HL-60 (cell line): ENCODE results near the gene RHBDD3.
"Not testable (repeated sequence)": the region's sequence is repeated elsewhere in the genome, so short reads cannot be mapped to it uniquely, and the experiment has no call there.

Experiments
- DNase-seq, 2 experiments: peaks; one replicate each; pipeline ENCODE4 v3.0.0-alpha.2; 2010 to 2020; ENCODE audit warnings: low read depth in 1 of 2, low spot score in 1 of 2
- H3K27ac ChIP-seq: fragments of 250-450 bp; sonication (Bioruptor Pico); replicated peaks from 2 replicates; pipeline ENCODE4 v1.5.1; 2020; ENCODE audit warnings: mild to moderate bottlenecking, moderate library complexity
- H3K27me3 ChIP-seq: fragments of 250-450 bp; sonication (Bioruptor Pico); 2 replicates; pipeline ENCODE4 v1.5.1; 2021; ENCODE audit warnings: mild to moderate bottlenecking, moderate library complexity; ENCODE audit not compliant: insufficient read depth, poor library complexity, severe bottlenecking
- H3K4me3 ChIP-seq: replicated peaks from 2 replicates; pipeline ENCODE4 v1.5.1; 2011; ENCODE audit warnings: mild to moderate bottlenecking, control low read depth, low read length; ENCODE audit not compliant: insufficient read depth
- CTCF ChIP-seq: IDR thresholded peaks from one replicate; pipeline ENCODE4 v1.5.1; 2011; ENCODE audit warnings: low read length, control low read depth, inconsistent platforms; ENCODE audit not compliant: insufficient read depth
- GABPA ChIP-seq: IDR thresholded peaks from 2 replicates; pipeline ENCODE4 v1.6.1; 2012; ENCODE audit warnings: low read depth
- POLR2AphosphoS5 ChIP-seq: IDR thresholded peaks from 2 replicates; pipeline ENCODE4 v1.6.1; 2012; ENCODE audit warnings: low read depth
- REST ChIP-seq: IDR thresholded peaks from 2 replicates; pipeline ENCODE4 v1.6.1; 2012; ENCODE audit warnings: low read depth; ENCODE audit not compliant: insufficient replicate concordance
- SPI1 ChIP-seq: IDR thresholded peaks from 2 replicates; pipeline ENCODE4 v1.6.1; 2012; ENCODE audit warnings: low read depth, mild to moderate bottlenecking, borderline replicate concordance

Gene RHBDD3

GRCh38 chr22:29224859-29225410, 42.8 kb downstream of the RHBDD3 start:
- no peak overlapping the region for H3K27ac ChIP-seq
- H3K27me3 ChIP-seq = no peaks in the 10 kb centered on the region
- DNase-seq = no peak
- no peak overlapping the region for H3K4me3 ChIP-seq
- TF ChIP-seq REST (no peak), SPI1 (no peak), CTCF (no peak), POLR2AphosphoS5 (no peak), GABPA (no peak)

- H3K27ac ChIP-seq = no peak overlapping the region
- DNase-seq = no peak
- H3K4me3 ChIP-seq = no peak overlapping the region
- no peaks in the 10 kb centered on the region for H3K27me3 ChIP-seq
- no peak for TF ChIP-seq REST
- TF ChIP-seq POLR2AphosphoS5 = no peak
- TF ChIP-seq GABPA = no peak
- TF ChIP-seq SPI1 = no peak
- no peak for TF ChIP-seq CTCF
These were observed 43.5 kb downstream of the RHBDD3 start for GRCh38 chr22:29224121-29224858.

GRCh38 chr22:29219881-29220670, 47.7 kb downstream of the RHBDD3 start:
- no peak for TF ChIP-seq REST
- TF ChIP-seq SPI1 = no peak
- TF ChIP-seq POLR2AphosphoS5 = no peak
- TF ChIP-seq GABPA = no peak
- no peak for TF ChIP-seq CTCF

GRCh38 chr22:29219409-29219782, 48.4 kb downstream of the RHBDD3 start:
- H3K27me3 ChIP-seq, H3K27ac ChIP-seq, H3K4me3 ChIP-seq, DNase-seq: not testable (repeated sequence)

More at GRCh38 chr22:29219881-29220670, 47.7 kb downstream of the RHBDD3 start:
- Histone ChIP-seq H3K27ac (no peak overlapping the region), H3K4me3 (no peak overlapping the region), H3K27me3 (no peaks in the 10 kb centered on the region)
- DNase-seq = no peak
